DND-41 (cell line): Measurements from ENCODE around the gene PRR19.

ENCODE experiments used
- ATAC-seq: fragments of 200-7000 bp; cut with Tn5 transposase; 3 replicates; pipeline ENCODE4 v1.9.1; 2021; ENCODE audit warnings: low read depth; ENCODE audit not compliant: insufficient read depth
- DNase-seq: peaks from one replicate; pipeline ENCODE4 v3.0.0-alpha.2; 2020
- H2AFZ ChIP-seq: 2 replicates; pipeline ENCODE4 v1.6.0; 2012; ENCODE audit warnings: low read depth, low read length
- H3K27ac ChIP-seq: 2 replicates; pipeline ENCODE4 v1.5.1; 2012; ENCODE audit warnings: low read length, inconsistent platforms
- H3K27me3 ChIP-seq: fragments of 200-600 bp; sonication (generic); 2 replicates; pipeline ENCODE4 v1.6.0; 2012; ENCODE audit warnings: low read length, mild to moderate bottlenecking, inconsistent platforms; ENCODE audit not compliant: insufficient read depth, poor library complexity
- H3K36me3 ChIP-seq: 2 replicates; pipeline ENCODE4 v1.5.1; 2012; ENCODE audit warnings: low read length, inconsistent platforms; ENCODE audit not compliant: insufficient read depth
- H3K4me1 ChIP-seq: 2 replicates; pipeline ENCODE4 v1.5.1; 2012; ENCODE audit warnings: mild to moderate bottlenecking, low read length; ENCODE audit not compliant: insufficient read depth
- H3K4me2 ChIP-seq: 2 replicates; pipeline ENCODE4 v1.6.0; 2012; ENCODE audit warnings: mild to moderate bottlenecking, moderate library complexity, low read length, inconsistent platforms; ENCODE audit not compliant: insufficient read depth
- H3K4me3 ChIP-seq, 2 experiments: fragments of 200-600 bp in 1 of 2; shearing (Covaris generic) in 1 of 2; 2 replicates each; pipeline ENCODE4 v1.5.1; 2012 to 2016; ENCODE audit warnings: inconsistent platforms in 2 of 2, low read length in 2 of 2, mild to moderate bottlenecking in 2 of 2, low read depth in 1 of 2, moderate library complexity in 1 of 2
- H3K79me2 ChIP-seq: 2 replicates; pipeline ENCODE4 v1.6.0; 2012; ENCODE audit warnings: low read length, inconsistent platforms; ENCODE audit not compliant: insufficient read depth
- H3K9ac ChIP-seq: 2 replicates; pipeline ENCODE4 v1.6.0; 2012; ENCODE audit warnings: low read depth, mild to moderate bottlenecking, inconsistent platforms, low read length, moderate library complexity
- H3K9me3 ChIP-seq: 2 replicates; pipeline ENCODE4 v1.5.1; 2012; ENCODE audit warnings: low read length, moderate library complexity, mild to moderate bottlenecking, inconsistent platforms; ENCODE audit not compliant: insufficient read depth, severe bottlenecking
- H4K20me1 ChIP-seq: 2 replicates; pipeline ENCODE4 v1.6.0; 2012; ENCODE audit warnings: low read length; ENCODE audit not compliant: insufficient read depth
- EZH2 ChIP-seq: IDR thresholded peaks from 3 replicates; pipeline ENCODE4 v1.6.1; 2012; ENCODE audit warnings: borderline replicate concordance, low read depth, mild to moderate bottlenecking, moderate library complexity, low read length, inconsistent platforms; ENCODE audit not compliant: severe bottlenecking
- TF ChIP-seq, protein P1 (sequence below): IDR thresholded peaks from 2 replicates; pipeline ENCODE4 v1.5.1; 2012; ENCODE audit warnings: borderline replicate concordance, low read length, moderate library complexity, mild to moderate bottlenecking; ENCODE audit not compliant: poor library complexity, severe bottlenecking; ENCODE audit errors: extremely low read depth

PRR19 gene

GRCh38 chr19:42274065-42274682 is 27.8 kb upstream of the PRR19 start:
- Histone ChIP-seq H3K36me3 (peaks cover 42% of the 10 kb centered on the region), H3K4me1 (peaks cover 27% of the 10 kb centered on the region), H3K27me3 (no peaks in the 10 kb centered on the region), H3K79me2 (peaks cover 34% of the 10 kb centered on the region), H3K9me3 (no peaks in the 10 kb centered on the region), H2AFZ (no peak overlapping the region), H3K27ac (no peak overlapping the region), H4K20me1 (no peaks in the 10 kb centered on the region), H3K9ac (no peak overlapping the region), H3K4me2 (no peak overlapping the region), H3K4me3 (no peak overlapping the region)
- TF ChIP-seq, protein P1, sequence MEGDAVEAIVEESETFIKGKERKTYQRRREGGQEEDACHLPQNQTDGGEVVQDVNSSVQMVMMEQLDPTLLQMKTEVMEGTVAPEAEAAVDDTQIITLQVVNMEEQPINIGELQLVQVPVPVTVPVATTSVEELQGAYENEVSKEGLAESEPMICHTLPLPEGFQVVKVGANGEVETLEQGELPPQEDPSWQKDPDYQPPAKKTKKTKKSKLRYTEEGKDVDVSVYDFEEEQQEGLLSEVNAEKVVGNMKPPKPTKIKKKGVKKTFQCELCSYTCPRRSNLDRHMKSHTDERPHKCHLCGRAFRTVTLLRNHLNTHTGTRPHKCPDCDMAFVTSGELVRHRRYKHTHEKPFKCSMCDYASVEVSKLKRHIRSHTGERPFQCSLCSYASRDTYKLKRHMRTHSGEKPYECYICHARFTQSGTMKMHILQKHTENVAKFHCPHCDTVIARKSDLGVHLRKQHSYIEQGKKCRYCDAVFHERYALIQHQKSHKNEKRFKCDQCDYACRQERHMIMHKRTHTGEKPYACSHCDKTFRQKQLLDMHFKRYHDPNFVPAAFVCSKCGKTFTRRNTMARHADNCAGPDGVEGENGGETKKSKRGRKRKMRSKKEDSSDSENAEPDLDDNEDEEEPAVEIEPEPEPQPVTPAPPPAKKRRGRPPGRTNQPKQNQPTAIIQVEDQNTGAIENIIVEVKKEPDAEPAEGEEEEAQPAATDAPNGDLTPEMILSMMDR, result no peak
- no peak for TF ChIP-seq EZH2
- DNase-seq, result no peak
- no peak for ATAC-seq

- no peak for DNase-seq
- H3K4me2 ChIP-seq, result no peak overlapping the region
Observed at GRCh38 chr19:42275103-42275502, 26.8 kb upstream of the PRR19 start.

DNA sequence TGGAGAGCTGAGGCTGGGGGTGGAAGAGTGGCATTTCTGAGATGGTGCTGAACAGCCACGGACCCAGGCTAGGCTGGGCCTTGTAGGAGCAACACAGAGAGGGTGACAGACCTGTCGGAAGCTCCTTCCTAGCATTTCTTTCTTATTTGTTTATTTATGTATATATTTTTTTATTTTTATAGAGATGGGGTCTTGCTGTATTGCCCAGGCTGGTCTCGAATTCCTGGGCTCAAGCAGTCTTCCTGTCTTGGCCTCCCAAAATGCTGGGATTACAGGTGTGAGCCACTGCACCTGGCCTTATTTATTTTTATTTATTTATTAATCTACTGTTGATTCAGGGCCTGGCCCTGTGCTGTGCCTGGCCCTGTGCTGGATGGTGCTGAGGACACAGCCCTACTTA is 26.4 kb upstream of the PRR19 start:
- TF ChIP-seq, protein P1, result no peak
- no peak for TF ChIP-seq EZH2
- H3K4me3 ChIP-seq, result no peak overlapping the region
- no peak overlapping the region for H3K27ac ChIP-seq
- H3K27me3 ChIP-seq, result no peaks in the 10 kb centered on the region
- peaks cover 22% of the 10 kb centered on the region for H3K4me1 ChIP-seq
- peaks cover 27% of the 10 kb centered on the region for H3K79me2 ChIP-seq
- no peak for ATAC-seq
- H3K9ac ChIP-seq, result no peak overlapping the region
- no peak for DNase-seq
- H3K4me2 ChIP-seq, result no peak overlapping the region
- peaks cover 42% of the 10 kb centered on the region for H3K36me3 ChIP-seq
- no peaks in the 10 kb centered on the region for H4K20me1 ChIP-seq
- no peak overlapping the region for H2AFZ ChIP-seq
- H3K9me3 ChIP-seq, result no peaks in the 10 kb centered on the region

More at GRCh38 chr19:42275103-42275502, 26.8 kb upstream of the PRR19 start:
- H2AFZ ChIP-seq, result no peak overlapping the region
- H3K79me2 ChIP-seq, result peaks cover 31% of the 10 kb centered on the region
- H3K27ac ChIP-seq, result no peak overlapping the region
- H3K9ac ChIP-seq, result no peak overlapping the region
- H3K4me1 ChIP-seq, result peaks cover 26% of the 10 kb centered on the region
- no peak overlapping the region for H3K4me3 ChIP-seq
- no peak for TF ChIP-seq EZH2
- TF ChIP-seq, protein P1, result no peak
- no peaks in the 10 kb centered on the region for H4K20me1 ChIP-seq
- no peaks in the 10 kb centered on the region for H3K27me3 ChIP-seq
- no peaks in the 10 kb centered on the region for H3K9me3 ChIP-seq
- ATAC-seq, result no peak
- H3K36me3 ChIP-seq, result peaks cover 42% of the 10 kb centered on the region

- H3K79me2 ChIP-seq, result peaks cover 21% of the 10 kb centered on the region
- no peaks in the 10 kb centered on the region for H3K27me3 ChIP-seq
- H3K9ac ChIP-seq, result no peak overlapping the region
- H3K27ac ChIP-seq, result no peak overlapping the region
- TF ChIP-seq EZH2, result no peak
- TF ChIP-seq, protein P1, result no peak
- H3K4me3 ChIP-seq, result no peak overlapping the region
- H2AFZ ChIP-seq, result no peak overlapping the region
- H3K4me1 ChIP-seq, result peaks cover 24% of the 10 kb centered on the region
- no peak for DNase-seq
- H3K9me3 ChIP-seq, result no peaks in the 10 kb centered on the region
- H3K4me2 ChIP-seq, result no peak overlapping the region
- ATAC-seq, result no peak
- no peaks in the 10 kb centered on the region for H4K20me1 ChIP-seq
- H3K36me3 ChIP-seq, result peaks cover 39% of the 10 kb centered on the region
Observed at GRCh38 chr19:42276284-42276683, 25.6 kb upstream of the PRR19 start.
